Kidney epithelial cell (primary cell): ENCODE data around the gene KIF24. TPM values are rescaled to one million over a fixed set of nuclear protein-coding genes. Genes with fewer than 3 reads are reported as not detected.
"Not testable (repeated sequence)": the region's sequence is repeated elsewhere in the genome, so short reads cannot be mapped to it uniquely, and the experiment has no call there.

ENCODE experiments used
- DNase-seq: peaks from one replicate; pipeline ENCODE4 v3.0.0-alpha.2; 2010; ENCODE audit warnings: low read depth
- H3K27me3 ChIP-seq: 2 replicates; pipeline ENCODE4 v1.6.0; 2011; ENCODE audit warnings: low read length; ENCODE audit not compliant: control insufficient read depth, insufficient read depth
- H3K36me3 ChIP-seq: 2 replicates; pipeline ENCODE4 v1.5.1; 2011; ENCODE audit warnings: low read length; ENCODE audit not compliant: control insufficient read depth, insufficient read depth
- H3K4me3 ChIP-seq: 2 replicates; pipeline ENCODE4 v1.5.1; 2011; ENCODE audit warnings: low read depth, mild to moderate bottlenecking, control low read depth, low read length
- total RNA-seq: library from RNA; depleted of rRNA; stranded (reverse); fragments of >200 nt; gene quantifications from 2 replicates; pipeline ENCODE4 v1.2.3, GENCODE V29; 2015
- TF ChIP-seq, protein P1 (sequence below): IDR thresholded peaks from 2 replicates; pipeline ENCODE4 v1.5.1; 2011; ENCODE audit warnings: mild to moderate bottlenecking, moderate library complexity, low read length, control low read depth, inconsistent platforms; ENCODE audit not compliant: insufficient read depth, poor library complexity, severe bottlenecking

The KIF24 gene
- total RNA-seq, 1 donor from 2014 or later: 1.2 TPM

DNA sequence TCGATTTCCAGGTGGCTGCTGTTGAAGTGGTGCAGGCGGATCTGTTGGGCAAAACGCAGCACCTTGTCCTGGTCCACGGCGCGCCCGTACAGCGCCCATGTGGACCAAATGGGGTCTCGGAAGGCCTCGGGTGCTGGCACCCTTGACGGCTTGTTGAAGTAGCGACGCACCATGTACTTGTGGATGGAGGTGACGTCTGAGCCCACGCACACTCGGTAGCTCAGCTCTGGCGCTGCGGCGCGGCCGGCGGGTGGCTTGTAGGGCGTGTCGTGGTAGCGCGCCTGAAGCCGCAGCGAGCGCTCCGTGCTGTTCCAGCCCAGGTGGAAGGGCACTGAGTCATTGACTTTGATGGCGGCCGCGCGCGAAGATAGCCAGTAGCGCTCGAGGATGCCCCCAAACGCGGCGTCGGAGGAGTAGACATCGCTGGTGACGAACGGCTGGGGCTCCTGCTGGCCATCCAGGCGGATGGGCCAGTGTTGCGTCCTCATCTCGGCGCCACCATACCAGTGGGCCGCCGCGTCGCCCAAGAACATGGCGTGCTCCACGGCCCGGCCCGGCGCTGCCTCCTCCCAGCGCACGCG is 42.9 kb upstream of the KIF24 start:
- TF ChIP-seq, protein P1, sequence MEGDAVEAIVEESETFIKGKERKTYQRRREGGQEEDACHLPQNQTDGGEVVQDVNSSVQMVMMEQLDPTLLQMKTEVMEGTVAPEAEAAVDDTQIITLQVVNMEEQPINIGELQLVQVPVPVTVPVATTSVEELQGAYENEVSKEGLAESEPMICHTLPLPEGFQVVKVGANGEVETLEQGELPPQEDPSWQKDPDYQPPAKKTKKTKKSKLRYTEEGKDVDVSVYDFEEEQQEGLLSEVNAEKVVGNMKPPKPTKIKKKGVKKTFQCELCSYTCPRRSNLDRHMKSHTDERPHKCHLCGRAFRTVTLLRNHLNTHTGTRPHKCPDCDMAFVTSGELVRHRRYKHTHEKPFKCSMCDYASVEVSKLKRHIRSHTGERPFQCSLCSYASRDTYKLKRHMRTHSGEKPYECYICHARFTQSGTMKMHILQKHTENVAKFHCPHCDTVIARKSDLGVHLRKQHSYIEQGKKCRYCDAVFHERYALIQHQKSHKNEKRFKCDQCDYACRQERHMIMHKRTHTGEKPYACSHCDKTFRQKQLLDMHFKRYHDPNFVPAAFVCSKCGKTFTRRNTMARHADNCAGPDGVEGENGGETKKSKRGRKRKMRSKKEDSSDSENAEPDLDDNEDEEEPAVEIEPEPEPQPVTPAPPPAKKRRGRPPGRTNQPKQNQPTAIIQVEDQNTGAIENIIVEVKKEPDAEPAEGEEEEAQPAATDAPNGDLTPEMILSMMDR: no peak
- no peak for DNase-seq
- no peaks in the 10 kb centered on the region for H3K36me3 ChIP-seq
- peaks cover 22% of the 10 kb centered on the region for H3K27me3 ChIP-seq
- H3K4me3 ChIP-seq: no peak overlapping the region

DNA sequence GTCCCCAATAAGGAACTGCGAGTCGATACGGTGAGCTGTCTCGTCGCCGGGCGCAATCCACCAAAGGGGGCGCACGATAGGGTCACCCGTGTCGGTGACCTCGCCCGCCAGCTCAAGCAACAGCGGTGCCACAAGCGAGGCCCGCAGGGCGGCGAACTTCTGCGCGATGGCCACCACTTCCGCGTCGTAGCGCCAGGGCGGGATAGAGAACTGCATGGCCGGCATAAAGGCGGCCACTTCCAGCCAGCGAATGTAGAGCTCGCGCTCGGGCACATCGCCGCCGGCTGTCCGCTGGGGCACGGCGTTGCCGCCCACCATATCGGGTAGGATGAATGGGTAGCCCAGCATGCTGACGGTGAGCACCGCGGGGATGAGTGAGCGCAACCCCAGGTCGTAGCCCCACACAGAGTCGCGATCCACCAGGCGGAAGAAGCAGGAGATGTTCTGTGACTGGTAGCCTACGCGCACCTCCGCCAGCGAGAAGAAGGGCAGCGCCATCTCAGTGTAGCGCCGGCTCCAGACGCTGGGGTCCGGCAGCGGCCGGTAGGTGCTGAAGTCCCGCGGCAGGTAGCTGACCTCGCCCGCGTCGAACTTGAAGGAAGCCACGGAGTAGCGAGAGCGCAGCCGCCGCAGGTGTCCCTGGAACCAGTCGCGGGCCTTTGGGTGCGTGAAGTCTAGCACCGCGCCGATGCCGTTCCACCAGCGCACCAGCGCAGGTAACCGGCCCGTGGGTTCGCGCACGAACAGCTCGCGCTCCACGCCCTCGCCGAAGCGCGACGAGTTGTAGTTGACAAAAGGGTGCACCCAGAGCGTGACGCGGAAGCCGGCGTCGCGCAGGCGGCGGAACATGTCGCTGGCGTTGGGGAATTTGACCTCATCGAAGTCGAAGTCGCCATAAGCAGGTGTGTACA is 42.2 kb upstream of the KIF24 start:
- TF ChIP-seq, protein P1: peak; percentile 14
- Histone ChIP-seq H3K36me3 (no peaks in the 10 kb centered on the region), H3K27me3 (peaks cover 22% of the 10 kb centered on the region), H3K4me3 (peak overlapping the region; percentile 30)
- DNase-seq: no peak

DNA sequence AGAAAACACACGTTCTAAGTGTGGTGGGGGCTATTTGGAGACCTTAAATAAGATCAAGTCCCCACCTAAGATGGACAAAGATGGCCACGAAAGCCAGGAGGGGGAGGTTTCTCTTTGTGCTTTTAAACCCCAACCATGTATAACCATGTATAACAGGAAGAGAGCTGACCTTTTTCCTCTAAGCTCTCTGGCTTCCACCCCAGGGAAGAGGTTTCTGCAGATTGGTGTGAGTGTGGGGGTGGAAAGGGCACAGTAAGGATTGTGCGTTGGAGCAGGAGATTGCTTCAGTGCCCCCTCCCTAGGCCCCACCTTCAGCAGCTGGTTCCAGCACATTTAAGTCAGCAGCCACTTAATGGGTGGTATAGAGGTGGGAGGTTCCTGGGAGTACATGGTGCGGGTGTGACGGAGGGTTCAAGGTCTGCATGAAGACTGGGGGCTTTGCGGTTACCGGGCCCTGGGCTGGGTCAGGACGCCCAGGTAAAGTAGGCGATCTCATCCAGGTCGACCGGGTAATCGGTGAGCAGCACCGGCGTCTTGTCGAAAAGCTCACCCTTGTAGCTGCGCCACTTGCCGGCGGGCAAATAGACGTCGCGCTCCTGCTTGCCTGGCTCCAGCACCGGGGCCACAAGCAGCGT is 41.4 kb upstream of the KIF24 start:
- Histone ChIP-seq H3K27me3 (peaks cover 22% of the 10 kb centered on the region), H3K4me3 (peak overlapping the region; percentile 30), H3K36me3 (no peaks in the 10 kb centered on the region)
- TF ChIP-seq, protein P1: no peak
- no peak for DNase-seq

DNA sequence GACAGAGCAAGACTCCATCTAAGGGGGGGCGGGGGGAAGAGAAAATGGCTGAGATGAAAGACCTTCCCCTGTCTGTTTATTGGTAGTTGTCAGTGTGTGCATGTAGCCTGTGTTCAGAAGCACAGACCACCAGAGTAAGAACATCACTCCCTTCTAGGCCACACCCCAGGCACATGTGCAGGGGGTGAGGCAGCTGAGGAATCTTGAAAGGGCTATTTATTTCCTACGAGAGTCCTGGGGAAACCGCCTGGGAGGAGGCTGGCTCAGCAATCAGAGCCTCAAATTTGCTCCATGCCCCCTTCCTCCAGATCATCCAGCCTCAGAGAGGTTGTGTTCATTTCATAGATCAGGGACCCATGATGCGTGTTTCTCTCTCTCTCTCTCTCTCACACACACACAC is 40.6 kb upstream of the KIF24 start:
- TF ChIP-seq, protein P1: no peak
- H3K4me3 ChIP-seq: no peak overlapping the region
- no peaks in the 10 kb centered on the region for H3K36me3 ChIP-seq
- DNase-seq: no peak
- peaks cover 22% of the 10 kb centered on the region for H3K27me3 ChIP-seq

DNA sequence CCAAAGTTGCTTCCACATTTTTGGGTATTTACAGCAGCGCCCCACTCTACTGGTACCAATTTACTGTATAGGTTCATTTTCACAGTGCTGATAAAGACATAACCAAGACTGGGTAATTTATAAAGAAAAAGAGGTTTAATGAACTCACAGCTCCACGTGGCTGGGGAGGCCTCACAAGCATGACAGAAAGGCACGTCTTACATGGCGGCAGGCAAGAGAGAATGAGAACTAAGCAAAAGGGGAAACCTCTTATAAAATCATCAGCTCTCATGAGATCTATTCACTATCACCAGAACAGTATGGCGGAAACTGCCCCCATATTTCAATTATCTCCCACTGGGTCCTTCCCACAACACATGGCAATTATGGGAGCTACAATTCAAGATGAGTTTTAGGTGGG is 39.7 kb upstream of the KIF24 start:
- not testable (repeated sequence) for H3K36me3 ChIP-seq, H3K4me3 ChIP-seq, DNase-seq
- peaks cover 22% of the 10 kb centered on the region for H3K27me3 ChIP-seq

DNA sequence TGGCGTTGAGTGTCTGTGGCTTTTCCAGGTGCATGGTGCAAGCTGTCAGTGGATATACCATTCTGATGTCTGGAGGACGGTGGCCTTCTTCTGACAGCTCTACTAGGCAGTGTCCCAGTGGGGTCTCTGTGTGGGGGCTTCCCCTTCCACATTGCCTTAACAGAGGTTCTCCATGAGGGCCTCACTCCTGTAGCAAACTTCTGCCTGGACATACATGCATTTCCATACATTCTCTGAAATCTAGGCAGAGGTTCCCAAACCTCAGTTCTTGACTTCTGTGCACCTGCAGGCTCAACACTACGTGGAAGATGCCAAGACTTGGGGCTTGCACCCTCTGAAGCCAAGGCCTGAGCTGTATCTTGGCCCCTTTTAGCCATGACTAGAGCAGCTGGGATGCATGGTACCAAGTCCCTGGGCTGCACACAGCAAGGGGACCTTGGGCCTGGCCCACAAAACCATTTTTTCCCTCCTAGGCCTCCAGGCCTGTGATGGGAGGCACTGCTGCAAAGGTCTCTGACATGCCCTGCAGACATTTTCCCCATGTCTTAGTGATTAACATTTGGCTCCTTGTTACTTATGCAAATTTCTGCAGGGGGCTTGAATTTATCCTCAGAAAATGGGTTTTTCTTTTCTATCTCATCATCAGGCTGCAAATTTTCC is 38.8 kb upstream of the KIF24 start:
- H3K36me3 ChIP-seq: not testable (repeated sequence)

More for the DNA sequence above, 38.8 kb upstream of the KIF24 start:
- H3K27me3 ChIP-seq: peaks cover 22% of the 10 kb centered on the region
- not testable (repeated sequence) for H3K4me3 ChIP-seq, DNase-seq
